GM12891 (cell line): Measurements from ENCODE around the gene EPRS1.

Experiments
- POLR2AphosphoS5 ChIP-seq: IDR thresholded peaks from 2 replicates; pipeline ENCODE4 v1.6.1; 2011; ENCODE audit warnings: low read depth, low read length, control low read depth
- TAF1 ChIP-seq: IDR thresholded peaks from 2 replicates; pipeline ENCODE4 v1.6.1; 2011; ENCODE audit warnings: low read depth, low read length, control low read depth

- no peak for TF ChIP-seq POLR2AphosphoS5
- no peak for TF ChIP-seq TAF1
Observed at GRCh38 chr1:220044678-220045355, 1.5 kb downstream of the EPRS1 start.
